Parathyroid adenoma (tissue), 2 donors: Measurements from ENCODE around the gene RCN2.

Experiments
- H2AFZ ChIP-seq: fragments of 300-600 bp; sonication (generic); one replicate; pipeline ENCODE4 v1.7.0; 2017; ENCODE audit warnings: antibody characterized with exemption, mild to moderate bottlenecking
- H3K27ac ChIP-seq: fragments of 300-600 bp; sonication (generic); one replicate; pipeline ENCODE4 v1.7.0; 2017
- H3K27me3 ChIP-seq: fragments of 300-600 bp; sonication (generic); one replicate; pipeline ENCODE4 v1.7.0; 2017; ENCODE audit warnings: low read length; ENCODE audit not compliant: control insufficient read depth, insufficient read depth
- H3K36me3 ChIP-seq: fragments of 300-600 bp; sonication (generic); one replicate; pipeline ENCODE4 v1.7.0; 2017; ENCODE audit warnings: low read length; ENCODE audit not compliant: control insufficient read depth, insufficient read depth
- H3K4me1 ChIP-seq: fragments of 300-600 bp; sonication (generic); one replicate; pipeline ENCODE4 v1.7.0; 2017; ENCODE audit warnings: control low read depth
- H3K4me2 ChIP-seq: fragments of 300-600 bp; sonication (generic); one replicate; pipeline ENCODE4 v1.7.0; 2017; ENCODE audit warnings: low read length
- H3K4me3 ChIP-seq: fragments of 300-600 bp; sonication (generic); one replicate; pipeline ENCODE4 v1.7.0; 2017; ENCODE audit warnings: low read depth, low read length
- H3K79me2 ChIP-seq: fragments of 300-600 bp; sonication (generic); one replicate; pipeline ENCODE4 v1.7.0; 2017; ENCODE audit warnings: control low read depth
- H3K9ac ChIP-seq: fragments of 300-600 bp; sonication (generic); one replicate; pipeline ENCODE4 v1.7.0; 2017; ENCODE audit warnings: mild to moderate bottlenecking
- H3K9me3 ChIP-seq: fragments of 300-600 bp; sonication (generic); one replicate; pipeline ENCODE4 v1.7.0; 2017; ENCODE audit warnings: low read length; ENCODE audit not compliant: control insufficient read depth
- CTCF ChIP-seq: fragments of 300-600 bp; sonication (generic); IDR thresholded peaks from one replicate; pipeline ENCODE4 v1.7.0; 2017; ENCODE audit warnings: antibody characterized with exemption, mild to moderate bottlenecking
- donor health status: primary hyperparathyroidism.

RCN2 gene

GRCh38 chr15:76913737-76914136 lies 17.8 kb upstream of the RCN2 start:
- H2AFZ ChIP-seq, result no peak overlapping the region
- no peak overlapping the region for H3K9ac ChIP-seq

GRCh38 chr15:76916369-76916768 lies 15.2 kb upstream of the RCN2 start:
- Histone ChIP-seq H3K4me1 (no peaks in the 10 kb centered on the region), H3K4me2 (no peak overlapping the region), H3K9me3 (no peaks in the 10 kb centered on the region), H2AFZ (no peak overlapping the region), H3K4me3 (no peak overlapping the region), H3K9ac (no peak overlapping the region), H3K27me3 (no peaks in the 10 kb centered on the region), H3K79me2 (no peaks in the 10 kb centered on the region), H3K36me3 (no peaks in the 10 kb centered on the region), H3K27ac (no peak overlapping the region)
- TF ChIP-seq CTCF, result no peak

More at GRCh38 chr15:76913737-76914136, 17.8 kb upstream of the RCN2 start:
- H3K4me2 ChIP-seq, result no peak overlapping the region
- H3K27ac ChIP-seq, result no peak overlapping the region
- H3K27me3 ChIP-seq, result no peaks in the 10 kb centered on the region
- no peaks in the 10 kb centered on the region for H3K79me2 ChIP-seq
- no peaks in the 10 kb centered on the region for H3K36me3 ChIP-seq
- TF ChIP-seq CTCF, result no peak
- H3K4me1 ChIP-seq, result no peaks in the 10 kb centered on the region
- H3K9me3 ChIP-seq, result no peaks in the 10 kb centered on the region
- no peak overlapping the region for H3K4me3 ChIP-seq

GRCh38 chr15:76928201-76928600 lies 3.3 kb upstream of the RCN2 start:
- H3K9me3 ChIP-seq, result no peaks in the 10 kb centered on the region
- peaks cover 2% of the 10 kb centered on the region for H3K79me2 ChIP-seq
- H2AFZ ChIP-seq, result peak overlapping the region; percentile 28
- TF ChIP-seq CTCF, result no peak
- no peak overlapping the region for H3K27ac ChIP-seq
- H3K4me3 ChIP-seq, result no peak overlapping the region
- H3K4me2 ChIP-seq, result no peak overlapping the region
- H3K4me1 ChIP-seq, result no peaks in the 10 kb centered on the region
- H3K36me3 ChIP-seq, result no peaks in the 10 kb centered on the region
- no peak overlapping the region for H3K9ac ChIP-seq
- no peaks in the 10 kb centered on the region for H3K27me3 ChIP-seq

- Histone ChIP-seq H3K4me3 (no peak overlapping the region), H3K27me3 (no peaks in the 10 kb centered on the region), H2AFZ (no peak overlapping the region), H3K36me3 (no peaks in the 10 kb centered on the region), H3K27ac (no peak overlapping the region), H3K9me3 (no peaks in the 10 kb centered on the region), H3K4me2 (no peak overlapping the region), H3K79me2 (peaks cover 2% of the 10 kb centered on the region), H3K9ac (no peak overlapping the region), H3K4me1 (no peaks in the 10 kb centered on the region)
- TF ChIP-seq CTCF, result no peak
These were observed 2.4 kb upstream of the RCN2 start for GRCh38 chr15:76929011-76929760.

GRCh38 chr15:76930831-76931396 lies 635 bp upstream of the RCN2 start:
- Histone ChIP-seq H3K4me2 (peak overlapping the region; percentile 87), H3K36me3 (no peaks in the 10 kb centered on the region), H3K4me1 (no peaks in the 10 kb centered on the region), H3K27ac (peak overlapping the region; percentile 61), H2AFZ (peak overlapping the region; percentile 94), H3K4me3 (peak overlapping the region; percentile 74), H3K9me3 (no peaks in the 10 kb centered on the region), H3K79me2 (peaks cover 2% of the 10 kb centered on the region), H3K9ac (no peak overlapping the region), H3K27me3 (no peaks in the 10 kb centered on the region)
- TF ChIP-seq CTCF, result no peak
